Measurements from ENCODE around the gene CDAN1. TPM values are rescaled to one million over a fixed set of nuclear protein-coding genes. Genes with fewer than 3 reads are reported as not detected.

The CDAN1 gene
- total and polyA plus RNA-seq, 2 donors (not counting 3 experiments of a cell fraction or from before 2014, with no cell fraction given): 7.2 to 23.4 TPM

DNA sequence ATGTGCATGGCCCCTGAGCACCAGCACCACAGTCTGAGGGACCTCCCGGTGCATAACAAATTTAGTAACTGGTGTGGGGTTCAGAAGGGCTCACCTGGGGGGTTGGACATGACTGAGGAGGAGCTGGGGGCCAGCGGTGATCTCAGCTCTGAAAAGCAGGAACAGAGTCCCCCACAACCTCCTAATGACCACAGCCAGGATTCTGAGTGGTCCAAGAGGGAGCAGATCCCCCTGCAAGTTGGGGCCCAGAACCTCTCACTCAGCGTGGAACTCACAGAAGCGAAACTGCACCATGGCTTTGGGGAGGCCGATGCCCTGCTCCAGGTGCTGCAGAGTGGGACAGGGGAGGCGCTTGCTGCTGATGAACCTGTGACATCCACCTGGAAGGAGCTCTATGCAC is 43.0 kb downstream of the CDAN1 start:
- H3K36me3 ChIP-seq (ENCODE audit: control insufficient read depth in 2 of 2, extremely low read depth in 1 of 2, insufficient read depth in 2 of 2, low read length in 2 of 2): peaks cover 0 to 5% of the 10 kb centered on the region in 2 experiments
- H4K20me1 ChIP-seq (replicated peaks; ENCODE audit: control insufficient read depth, extremely low read depth, insufficient read depth, low read length): no peaks in the 10 kb centered on the region
- no peaks in the 10 kb centered on the region for H3K4me1 ChIP-seq (ENCODE audit: control insufficient read depth, extremely low read depth, insufficient read depth, low read length)
- no peak overlapping the region for H3K4me3 ChIP-seq (replicated peaks in 1 of 3; ENCODE audit: insufficient read depth in 1 of 3, low read depth in 1 of 3, low read length in 3 of 3)
- TF ChIP-seq POLR2AphosphoS5 (IDR thresholded peaks at IDR 0.05; ENCODE audit: insufficient read depth, low read depth, low read length) (no peak), JUN (IDR thresholded peaks at IDR 0.05; ENCODE audit: borderline replicate concordance, insufficient read depth, insufficient read length, low read depth) (no peak)
- TF ChIP-seq, protein P1, sequence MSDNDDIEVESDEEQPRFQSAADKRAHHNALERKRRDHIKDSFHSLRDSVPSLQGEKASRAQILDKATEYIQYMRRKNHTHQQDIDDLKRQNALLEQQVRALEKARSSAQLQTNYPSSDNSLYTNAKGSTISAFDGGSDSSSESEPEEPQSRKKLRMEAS (IDR thresholded peaks at IDR 0.05; ENCODE audit: insufficient read depth, insufficient read length): no peak
- TF ChIP-seq, protein P2, sequence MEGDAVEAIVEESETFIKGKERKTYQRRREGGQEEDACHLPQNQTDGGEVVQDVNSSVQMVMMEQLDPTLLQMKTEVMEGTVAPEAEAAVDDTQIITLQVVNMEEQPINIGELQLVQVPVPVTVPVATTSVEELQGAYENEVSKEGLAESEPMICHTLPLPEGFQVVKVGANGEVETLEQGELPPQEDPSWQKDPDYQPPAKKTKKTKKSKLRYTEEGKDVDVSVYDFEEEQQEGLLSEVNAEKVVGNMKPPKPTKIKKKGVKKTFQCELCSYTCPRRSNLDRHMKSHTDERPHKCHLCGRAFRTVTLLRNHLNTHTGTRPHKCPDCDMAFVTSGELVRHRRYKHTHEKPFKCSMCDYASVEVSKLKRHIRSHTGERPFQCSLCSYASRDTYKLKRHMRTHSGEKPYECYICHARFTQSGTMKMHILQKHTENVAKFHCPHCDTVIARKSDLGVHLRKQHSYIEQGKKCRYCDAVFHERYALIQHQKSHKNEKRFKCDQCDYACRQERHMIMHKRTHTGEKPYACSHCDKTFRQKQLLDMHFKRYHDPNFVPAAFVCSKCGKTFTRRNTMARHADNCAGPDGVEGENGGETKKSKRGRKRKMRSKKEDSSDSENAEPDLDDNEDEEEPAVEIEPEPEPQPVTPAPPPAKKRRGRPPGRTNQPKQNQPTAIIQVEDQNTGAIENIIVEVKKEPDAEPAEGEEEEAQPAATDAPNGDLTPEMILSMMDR (IDR thresholded peaks at IDR 0.05; ENCODE audit: extremely low read depth in 1 of 2, insufficient read depth in 1 of 2, low read depth in 1 of 2, low read length in 2 of 2): no peak
- no TSS peak for BruUV-seq (replicated peaks)
- H3K27ac ChIP-seq (ENCODE audit: insufficient read depth, low read depth, low read length): no peak overlapping the region
- dilution Hi-C loops (cut with MboI; ENCODE audit: extremely low pct_ligation_motif_present, low sequenced_read_pairs) (no loop called here), intact Hi-C loops (cut with micrococcal nuclease) (no loop called here)
- H3K4me2 ChIP-seq (ENCODE audit: insufficient read depth, low read length): no peak overlapping the region
- H3K9ac ChIP-seq (replicated peaks; ENCODE audit: extremely low read depth, insufficient read depth, low read length): no peak overlapping the region
- H3K9me1 ChIP-seq (replicated peaks; ENCODE audit: control insufficient read depth, extremely low read depth, insufficient read depth, low read length): no peaks in the 10 kb centered on the region
- H3K9me3 ChIP-seq (replicated peaks; ENCODE audit: control insufficient read depth, insufficient read depth, low read length): no peaks in the 10 kb centered on the region
- ChIA-PET POLR2A (no interaction called here), CTCF (interaction anchor here (2.7 kb wide), 1 partner anchor 9 kb away, joined by 9 read pairs; no protein-coding TSS in a partner anchor)
- FAIRE-seq: no peak
- no peaks in the 10 kb centered on the region for H3K79me2 ChIP-seq (ENCODE audit: control insufficient read depth, insufficient read depth, low read length)
- no peaks in the 10 kb centered on the region for H3K27me3 ChIP-seq (ENCODE audit: control insufficient read depth in 2 of 2, insufficient read depth in 2 of 2, low read length in 2 of 2)
- no peak overlapping the region for H2AFZ ChIP-seq (ENCODE audit: low read depth, low read length)
- DNase-seq (ENCODE audit: low read depth, low spot score): no peak

DNA sequence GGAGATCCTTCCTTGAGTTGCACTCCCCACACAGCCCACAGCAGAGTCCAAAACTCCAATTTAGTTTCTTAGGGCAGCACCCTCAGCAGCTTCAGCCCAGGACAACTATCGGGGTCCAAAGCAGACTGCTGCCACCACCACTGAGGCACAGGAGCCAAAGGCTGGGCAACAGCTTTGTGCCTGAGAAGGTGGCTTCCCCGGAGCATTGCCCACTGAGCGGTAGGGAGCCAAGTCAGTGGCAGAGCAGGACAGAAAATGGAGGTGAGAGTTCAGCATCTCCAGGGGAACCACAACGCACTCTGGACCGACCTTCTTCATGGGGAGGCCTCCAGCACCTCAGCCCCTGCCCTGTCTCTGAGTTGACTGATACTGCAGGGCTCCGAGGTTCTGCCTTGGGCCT is 43.4 kb downstream of the CDAN1 start:
- DNase-seq (ENCODE audit: low read depth, low spot score) (no peak), FAIRE-seq (no peak)
- Histone ChIP-seq H3K4me1 (ENCODE audit: control insufficient read depth, extremely low read depth, insufficient read depth, low read length) (no peaks in the 10 kb centered on the region), H3K4me2 (ENCODE audit: insufficient read depth, low read length) (no peak overlapping the region), H3K27ac (ENCODE audit: insufficient read depth, low read depth, low read length) (no peak overlapping the region), H3K4me3 (replicated peaks in 1 of 3; ENCODE audit: insufficient read depth in 1 of 3, low read depth in 1 of 3, low read length in 3 of 3) (no peak overlapping the region), H3K27me3 (ENCODE audit: control insufficient read depth in 2 of 2, insufficient read depth in 2 of 2, low read length in 2 of 2) (no peaks in the 10 kb centered on the region), H3K36me3 (ENCODE audit: control insufficient read depth in 2 of 2, extremely low read depth in 1 of 2, insufficient read depth in 2 of 2, low read length in 2 of 2) (peaks cover 0 to 5% of the 10 kb centered on the region in 2 experiments), H3K9me3 (replicated peaks; ENCODE audit: control insufficient read depth, insufficient read depth, low read length) (no peaks in the 10 kb centered on the region), H3K9ac (replicated peaks; ENCODE audit: extremely low read depth, insufficient read depth, low read length) (no peak overlapping the region), H3K79me2 (ENCODE audit: control insufficient read depth, insufficient read depth, low read length) (no peaks in the 10 kb centered on the region), H4K20me1 (replicated peaks; ENCODE audit: control insufficient read depth, extremely low read depth, insufficient read depth, low read length) (no peaks in the 10 kb centered on the region), H3K9me1 (replicated peaks; ENCODE audit: control insufficient read depth, extremely low read depth, insufficient read depth, low read length) (no peaks in the 10 kb centered on the region), H2AFZ (ENCODE audit: low read depth, low read length) (no peak overlapping the region)
- intact Hi-C loops (cut with micrococcal nuclease): no loop called here
- ChIA-PET POLR2A (no interaction called here), CTCF (interaction anchor here (2.7 kb wide), 1 partner anchor 10 kb away, joined by 9 read pairs; no protein-coding TSS in a partner anchor)
- dilution Hi-C loops (cut with MboI; ENCODE audit: extremely low pct_ligation_motif_present, low sequenced_read_pairs): no loop called here
- no TSS peak for BruUV-seq (replicated peaks)
- no peak for TF ChIP-seq GATA2 (IDR thresholded peaks at IDR 0.05; ENCODE audit: insufficient read depth, insufficient read length, low read depth, low read length)
- no peak for TF ChIP-seq EZH2 (IDR thresholded peaks at IDR 0.05; ENCODE audit: borderline replicate concordance, low read depth, low read length, severe bottlenecking)
- TF ChIP-seq, protein P1 (IDR thresholded peaks at IDR 0.05; ENCODE audit: insufficient read depth, insufficient read length): no peak
- no peak for TF ChIP-seq POLR2A (IDR thresholded peaks at IDR 0.05; ENCODE audit: low read depth, low read length)
- TF ChIP-seq, protein P2 (IDR thresholded peaks at IDR 0.05; ENCODE audit: extremely low read depth in 1 of 2, insufficient read depth in 1 of 2, low read depth in 1 of 2, low read length in 2 of 2): no peak
- TF ChIP-seq POLR2AphosphoS5 (IDR thresholded peaks at IDR 0.05; ENCODE audit: insufficient read depth, low read depth, low read length): no peak
- TF ChIP-seq JUN (IDR thresholded peaks at IDR 0.05; ENCODE audit: borderline replicate concordance, insufficient read depth, insufficient read length, low read depth): no peak
- no peak for TF ChIP-seq FOS (IDR thresholded peaks at IDR 0.05; ENCODE audit: borderline replicate concordance, insufficient read depth, low read length)
- TF ChIP-seq MYC (IDR thresholded peaks at IDR 0.05; ENCODE audit: low read depth, low read length): no peak
